K562 (cell line): ENCODE results near the gene CHST10. TPM values are rescaled to one million over a fixed set of nuclear protein-coding genes. Genes with fewer than 3 reads are reported as not detected.
A peak's percentile ranks its signal among the peaks of the same experiment; 100 is the strongest.

Experiments used
- E2F6 ChIP-seq, 2 experiments: IDR thresholded peaks; 2 replicates each; pipeline ENCODE4 v1.6.1; 2011; ENCODE audit warnings: borderline replicate concordance in 1 of 2, control low read depth in 1 of 2, low read depth in 1 of 2, low read length in 1 of 2, mild to moderate bottlenecking in 1 of 2, mixed read lengths in 1 of 2, moderate library complexity in 1 of 2; ENCODE audit not compliant: insufficient read depth in 1 of 2, insufficient read length in 1 of 2, poor library complexity in 1 of 2, severe bottlenecking in 1 of 2; ENCODE audit errors: extremely low read depth in 1 of 2
- ETV5 ChIP-seq: sonication (generic); formaldehyde crosslinking; IDR thresholded peaks from 2 replicates; pipeline ENCODE4 v1.4.0; 2020; ENCODE audit warnings: low read depth, mild to moderate bottlenecking, missing genetic modification reagents
- FOXM1 ChIP-seq, 2 experiments: fragments of 450-650 bp in 1 of 2; sonication (generic) in 1 of 2; formaldehyde crosslinking in 1 of 2; IDR thresholded peaks; 2 replicates each; pipeline versions ENCODE4 v1.6.1 to v1.9.0; 2017 to 2022; ENCODE audit warnings: low read depth in 2 of 2, mild to moderate bottlenecking in 2 of 2, missing genetic modification reagents in 1 of 2, moderate library complexity in 1 of 2
- HDAC3 ChIP-seq: fragments of 450-650 bp; IDR thresholded peaks from 2 replicates; pipeline ENCODE4 v1.6.1; 2018; ENCODE audit warnings: borderline replicate concordance, mild to moderate bottlenecking, moderate library complexity; ENCODE audit not compliant: partially characterized antibody
- HMBOX1 ChIP-seq: sonication (generic); IDR thresholded peaks from 2 replicates; pipeline ENCODE4 v1.6.1; 2016
- HMGXB4 ChIP-seq: sonication (generic); formaldehyde crosslinking; IDR thresholded peaks from 2 replicates; pipeline ENCODE4 v1.8.1; 2023; ENCODE audit warnings: mild to moderate bottlenecking, missing genetic modification reagents
- HNRNPLL ChIP-seq: fragments of 200-400 bp; formaldehyde crosslinking; IDR thresholded peaks from 2 replicates; pipeline ENCODE4 v1.6.1; 2017; ENCODE audit warnings: low read length, low read depth, mild to moderate bottlenecking; ENCODE audit not compliant: poor library complexity, severe bottlenecking
- HOMEZ ChIP-seq: fragments of 250-450 bp; sonication (Bioruptor Pico); IDR thresholded peaks from 2 replicates; pipeline ENCODE4 v1.4.0; 2020; ENCODE audit warnings: mild to moderate bottlenecking, moderate library complexity
- KLF13 ChIP-seq: fragments of 450-650 bp; IDR thresholded peaks from 2 replicates; pipeline ENCODE4 v1.6.1; 2016; ENCODE audit warnings: missing genetic modification characterization, low read depth, mild to moderate bottlenecking, missing compliant biosample characterization, moderate library complexity, borderline replicate concordance
- MTA3 ChIP-seq: fragments of 450-650 bp; formaldehyde crosslinking; IDR thresholded peaks from 2 replicates; pipeline ENCODE4 v1.6.1; 2017; ENCODE audit warnings: mild to moderate bottlenecking, borderline replicate concordance
- NFATC3 ChIP-seq: fragments of 450-650 bp; IDR thresholded peaks from 2 replicates; pipeline ENCODE4 v1.6.1; 2017; ENCODE audit warnings: mild to moderate bottlenecking
- POLR2A ChIP-seq: fragments of 450-650 bp; conservative IDR thresholded peaks from 2 replicates; pipeline ENCODE4 v1.6.1; 2016
- PRMT5 ChIP-seq: sonication (generic); formaldehyde crosslinking; IDR thresholded peaks from 2 replicates; pipeline ENCODE4 v1.5.0; 2020; ENCODE audit warnings: missing genetic modification reagents
- RUNX1 ChIP-seq: sonication (generic); IDR thresholded peaks from 2 replicates; pipeline ENCODE4 v1.6.1; 2016; ENCODE audit warnings: antibody characterized with exemption, low read depth
- SMAD2 ChIP-seq: fragments of 150-350 bp; IDR thresholded peaks from 2 replicates; pipeline ENCODE4 v1.6.1; 2014; ENCODE audit warnings: low read depth, mild to moderate bottlenecking, low read length
- XRCC5 ChIP-seq: fragments of 200-400 bp; formaldehyde crosslinking; IDR thresholded peaks from 2 replicates; pipeline ENCODE4 v1.6.1; 2017; ENCODE audit warnings: low read depth, mild to moderate bottlenecking, low read length
- ZC3H8 ChIP-seq: fragments of 450-650 bp; IDR thresholded peaks from 2 replicates; pipeline ENCODE4 v1.6.1; 2017
- ZNF212 ChIP-seq: fragments of 450-650 bp; formaldehyde crosslinking; IDR thresholded peaks from 2 replicates; pipeline ENCODE4 v1.4.0; 2020; ENCODE audit warnings: mild to moderate bottlenecking
- ZNF224 ChIP-seq: sonication (generic); formaldehyde crosslinking; IDR thresholded peaks from 2 replicates; pipeline ENCODE4 v1.8.0; 2022; ENCODE audit warnings: mild to moderate bottlenecking, missing genetic modification reagents
- ZNF280A ChIP-seq: fragments of 450-650 bp; IDR thresholded peaks from 2 replicates; pipeline ENCODE4 v1.6.1; 2018; ENCODE audit warnings: mild to moderate bottlenecking, low read depth; ENCODE audit not compliant: partially characterized antibody
- ZNF644 ChIP-seq: fragments of 200-800 bp; sonication (Bioruptor generic); IDR thresholded peaks from 2 replicates; pipeline ENCODE4 v1.6.1; 2016; ENCODE audit warnings: low read depth, missing genetic modification characterization, missing compliant biosample characterization
- polyA plus RNA-seq, 8 experiments: library from polyadenylated mRNA; depleted of rRNA in 4 of 8; stranded (reverse) in 5 of 8; unstranded in 3 of 8; fragments of >200 nt; fragmentation: Nextera tagmentation in 2 of 8; fragmentation: Illumina TruSeq in 1 of 8; extraction: Ambion mirVana in 2 of 8; extraction: Trizol in 1 of 8; gene quantifications; 2 replicates each; pipeline versions ENCODE4 v1.2.1 to v1.2.3, GENCODE V29; 2011 to 2014; ENCODE audit warnings: inconsistent platforms in 1 of 8, missing spikeins in 1 of 8
- total RNA-seq, 7 experiments: library from RNA; depleted of rRNA in 6 of 7; stranded (reverse); fragments of >200 nt in 6 of 7; fragmentation: Illumina TruSeq in 2 of 7; extraction: Trizol in 2 of 7; gene quantifications; 2 replicates each; pipeline versions ENCODE4 v1.2.1 to v1.2.3, GENCODE V29; 2011 to 2021; ENCODE audit warnings: low replicate concordance in 1 of 7

CHST10 gene
- total and polyA plus RNA-seq, 9 of the 15 experiments (the other 6 are each of a cell fraction or from before 2014, with no cell fraction given), result 1.3 to 30.9 (median 19.3) TPM

GRCh38 chr2:100416935-100417710 lies at the start of gene CHST10 (continued):
- TF ChIP-seq HOMEZ (CRISPR knock-in tag) (no peak), SMAD2 (no peak), E2F6 (IDR thresholded peaks at IDR 0.05; ENCODE audit: borderline replicate concordance in 1 of 2, extremely low read depth in 1 of 2, insufficient read depth in 1 of 2, insufficient read length in 1 of 2, low read depth in 1 of 2, low read length in 1 of 2, poor library complexity in 1 of 2, severe bottlenecking in 1 of 2) (peak in 1 of 2 experiments; percentile 79), NFATC3 (no peak), POLR2A (peak; percentile 72), HMGXB4 (CRISPR knock-in tag) (no peak), ZNF280A (no peak), HNRNPLL (no peak), RUNX1 (no peak), ZNF212 (CRISPR knock-in tag) (no peak), XRCC5 (no peak), HDAC3 (no peak), FOXM1 (IDR thresholded peaks at IDR 0.05; ENCODE audit: low read depth) (no peak), FOXM1 (CRISPR knock-in tag; IDR thresholded peaks at IDR 0.05; ENCODE audit: low read depth) (no peak), ZNF644 (tag) (peak; percentile 78), ETV5 (no peak), KLF13 (tag) (no peak), HMBOX1 (no peak), ZNF224 (CRISPR knock-in tag) (no peak), MTA3 (no peak), ZC3H8 (no peak), PRMT5 (CRISPR knock-in tag) (no peak)
